ENCODE measurements around the gene CLCN1.

The CLCN1 gene

DNA sequence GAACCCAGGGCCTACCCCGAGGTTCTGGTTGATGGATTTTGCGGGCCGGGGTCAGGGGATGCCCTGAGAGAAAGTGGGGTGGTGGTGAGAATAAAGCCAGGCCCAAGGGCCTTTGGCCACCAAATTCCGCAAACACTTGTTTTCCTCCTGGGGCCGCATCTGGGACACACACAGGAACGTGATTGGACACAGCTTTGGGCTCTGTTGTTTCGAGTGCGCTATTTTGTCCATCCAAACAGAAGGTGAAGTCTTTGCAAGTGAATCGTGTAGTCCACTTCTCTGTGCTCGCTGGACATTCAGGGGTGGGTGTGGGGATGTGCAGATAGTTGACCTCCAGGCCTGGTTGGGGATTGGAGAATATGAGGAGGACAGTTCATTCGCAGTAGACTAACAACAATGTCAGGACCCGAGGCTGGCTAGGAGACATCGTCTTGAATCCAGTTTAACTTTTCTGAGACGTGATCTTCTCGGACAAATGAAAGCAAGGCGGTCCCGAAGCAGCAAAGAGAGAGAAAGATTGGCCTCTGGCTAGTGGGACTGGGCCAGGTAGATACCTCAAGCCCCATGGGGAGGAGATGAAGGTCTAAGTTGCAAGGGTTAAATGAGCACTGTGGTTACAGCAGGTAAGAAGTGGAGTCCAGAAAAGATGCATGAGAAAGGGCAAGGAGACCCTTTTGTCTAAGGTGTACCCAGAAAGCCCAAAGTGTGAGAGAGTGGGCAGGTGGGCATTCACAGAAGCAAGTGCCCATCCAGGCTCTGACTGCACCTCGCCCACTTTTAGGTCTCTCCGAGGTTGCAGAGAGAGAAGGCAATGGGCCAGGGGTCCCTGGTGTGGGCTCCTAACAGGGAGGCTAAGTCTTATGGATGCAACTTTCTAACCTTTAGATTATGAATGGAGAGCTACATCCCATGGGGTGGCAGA is 47.4 kb downstream of the CLCN1 start:
- DNase-seq (ENCODE audit: low read depth), result no peak

DNA sequence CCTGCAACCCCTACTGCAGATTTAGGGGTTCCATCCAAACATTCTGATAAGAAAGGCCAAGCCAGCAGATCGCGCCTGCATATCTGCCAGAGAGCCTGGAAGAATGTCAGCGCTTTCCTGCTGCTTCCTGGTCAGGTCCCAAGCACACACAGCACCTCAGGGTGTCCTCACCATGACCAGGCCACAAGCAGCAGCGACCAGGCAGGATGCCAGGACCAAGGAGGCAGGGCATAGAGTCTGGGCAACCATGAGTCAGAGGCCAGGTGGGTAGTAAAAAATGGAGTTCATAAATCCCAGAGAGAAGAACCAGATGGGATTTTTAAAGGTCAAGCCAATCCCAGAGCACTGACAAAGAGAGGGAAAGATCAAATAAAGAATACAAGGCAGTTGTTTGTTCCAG is 52.1 kb downstream of the CLCN1 start:
- no peak for DNase-seq (ENCODE audit: low read depth)

DNA sequence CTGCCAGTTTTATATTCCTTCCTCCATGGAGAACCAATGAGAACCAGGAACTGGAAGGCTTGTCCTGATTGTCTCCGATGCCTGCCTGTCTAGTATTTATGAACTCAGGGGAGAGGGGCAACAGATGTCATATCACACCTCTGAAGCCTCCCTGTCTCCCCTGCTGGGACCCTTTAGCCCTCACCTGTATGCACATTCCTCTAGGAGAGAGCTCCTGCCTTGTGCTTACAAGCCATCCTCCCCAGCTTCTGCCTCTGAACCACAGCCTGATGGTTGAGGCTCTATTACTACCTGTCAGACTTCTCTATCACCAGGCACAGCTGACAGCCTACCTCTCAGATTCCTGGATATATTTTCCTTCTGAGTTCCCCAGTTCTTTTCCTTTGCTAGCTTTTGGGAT is 52.5 kb downstream of the CLCN1 start:
- DNase-seq (ENCODE audit: low read depth), result no peak

DNA sequence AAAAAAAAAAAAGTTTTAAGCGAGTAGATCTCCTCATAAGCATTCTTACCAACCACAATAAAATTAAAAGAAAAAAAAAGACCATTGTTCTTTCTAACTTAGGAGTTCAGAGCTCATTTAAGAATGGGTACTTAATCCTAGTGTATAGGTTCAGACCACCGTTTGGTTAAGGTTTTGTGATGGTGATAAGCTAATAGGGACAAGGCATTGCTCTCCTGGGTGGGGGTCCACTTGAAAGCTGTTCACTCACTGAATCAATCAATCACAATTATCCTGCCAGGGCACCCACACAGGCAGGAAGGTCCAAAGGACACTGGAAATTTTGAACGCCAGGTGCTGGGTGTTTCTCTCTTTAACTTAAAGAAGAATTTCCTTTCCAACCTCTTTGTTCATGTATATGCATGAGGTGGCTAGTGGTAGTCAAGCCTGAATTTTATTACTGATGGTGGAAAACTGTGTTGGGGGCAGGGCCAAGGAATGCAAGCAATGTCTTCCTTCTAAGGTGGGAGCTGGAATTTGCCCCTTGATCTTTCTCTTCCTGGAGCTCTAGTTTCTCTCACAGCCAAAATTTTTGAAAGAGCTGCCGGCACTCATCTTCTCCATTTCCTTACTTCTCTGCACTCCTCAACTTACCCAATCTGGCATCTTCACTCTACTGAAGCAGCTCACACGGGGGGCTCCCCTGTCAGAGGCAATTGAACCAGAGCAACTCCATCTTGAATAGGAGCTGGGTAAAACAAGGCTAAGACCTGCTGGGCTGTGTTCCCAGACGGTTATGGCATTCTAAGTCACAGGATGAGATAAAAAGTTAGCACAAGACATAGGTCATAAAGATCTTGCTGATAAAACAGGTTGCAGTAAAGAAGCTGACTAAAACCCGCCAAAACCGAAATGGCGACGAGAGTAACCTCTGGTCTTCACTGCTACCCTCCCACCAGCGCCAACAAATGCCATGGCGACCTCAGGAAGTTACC is 54.1 kb downstream of the CLCN1 start:
- no peak for DNase-seq (ENCODE audit: low read depth)

DNA sequence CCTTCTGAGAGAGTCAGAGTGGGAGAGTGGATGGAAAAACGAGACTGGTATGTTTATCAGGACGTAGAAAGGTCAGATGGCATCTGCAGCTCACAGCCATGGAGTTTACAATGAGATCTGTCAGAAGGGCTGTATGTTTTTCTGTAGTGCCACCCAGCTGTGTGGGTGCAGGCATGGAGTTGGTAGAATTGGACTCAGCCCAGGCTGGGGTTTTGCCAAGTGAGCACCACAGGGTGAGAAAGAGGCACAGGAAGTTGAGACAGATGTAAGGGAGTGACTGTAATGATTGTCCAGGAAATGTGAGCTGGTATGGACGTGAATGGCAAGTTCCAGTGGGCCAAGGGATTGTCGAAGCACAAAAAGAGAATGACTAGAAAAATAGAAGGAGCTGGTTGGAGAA is 56.2 kb downstream of the CLCN1 start:
- DNase-seq (ENCODE audit: low read depth), result no peak

DNA sequence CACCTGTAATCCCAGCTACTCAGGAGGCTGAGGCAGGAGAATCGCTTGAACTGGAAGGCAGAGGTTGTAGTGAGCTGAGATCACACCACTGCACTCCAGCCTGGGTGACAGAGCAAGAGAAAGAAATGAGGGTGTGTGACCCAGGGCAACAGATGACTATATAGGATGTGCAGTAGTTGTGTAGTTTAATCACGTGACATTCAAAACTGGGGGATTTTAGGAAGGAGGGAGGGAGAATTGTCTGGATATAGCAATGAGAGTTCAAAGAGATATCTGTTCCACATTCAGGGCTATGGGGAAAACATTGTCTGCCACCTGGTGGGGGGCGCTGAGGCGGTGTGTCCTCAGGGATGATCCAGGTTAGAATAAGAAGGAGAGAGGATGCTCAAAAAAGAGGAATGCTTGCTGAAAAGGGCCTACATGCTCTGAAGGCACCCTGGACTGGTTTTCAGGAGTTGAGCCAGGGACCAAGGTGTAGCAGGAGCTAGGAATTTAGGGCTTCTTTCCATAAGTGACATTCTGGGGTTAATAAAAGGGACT is 57.4 kb downstream of the CLCN1 start:
- DNase-seq (ENCODE audit: low read depth), result no peak

DNA sequence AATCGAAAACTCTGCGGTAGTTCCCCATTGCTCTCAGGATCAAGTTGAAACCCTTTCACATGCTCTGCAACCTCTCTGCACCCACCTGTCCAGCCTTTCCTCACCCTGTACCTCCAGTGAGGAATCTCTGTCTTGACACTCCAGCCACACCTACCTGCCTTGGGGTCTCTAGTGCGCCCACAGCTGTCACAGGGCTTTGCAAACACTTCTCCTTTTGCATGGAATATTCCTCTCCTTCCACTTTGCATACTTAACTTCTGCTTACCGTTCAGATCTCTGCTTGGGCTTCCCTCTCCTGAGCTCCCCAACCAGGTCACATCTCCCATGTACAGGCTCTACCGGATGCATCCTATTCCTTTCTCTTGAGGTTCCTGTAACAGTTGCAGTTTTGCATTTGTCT is 58.6 kb downstream of the CLCN1 start:
- DNase-seq (ENCODE audit: low read depth), result no peak

DNA sequence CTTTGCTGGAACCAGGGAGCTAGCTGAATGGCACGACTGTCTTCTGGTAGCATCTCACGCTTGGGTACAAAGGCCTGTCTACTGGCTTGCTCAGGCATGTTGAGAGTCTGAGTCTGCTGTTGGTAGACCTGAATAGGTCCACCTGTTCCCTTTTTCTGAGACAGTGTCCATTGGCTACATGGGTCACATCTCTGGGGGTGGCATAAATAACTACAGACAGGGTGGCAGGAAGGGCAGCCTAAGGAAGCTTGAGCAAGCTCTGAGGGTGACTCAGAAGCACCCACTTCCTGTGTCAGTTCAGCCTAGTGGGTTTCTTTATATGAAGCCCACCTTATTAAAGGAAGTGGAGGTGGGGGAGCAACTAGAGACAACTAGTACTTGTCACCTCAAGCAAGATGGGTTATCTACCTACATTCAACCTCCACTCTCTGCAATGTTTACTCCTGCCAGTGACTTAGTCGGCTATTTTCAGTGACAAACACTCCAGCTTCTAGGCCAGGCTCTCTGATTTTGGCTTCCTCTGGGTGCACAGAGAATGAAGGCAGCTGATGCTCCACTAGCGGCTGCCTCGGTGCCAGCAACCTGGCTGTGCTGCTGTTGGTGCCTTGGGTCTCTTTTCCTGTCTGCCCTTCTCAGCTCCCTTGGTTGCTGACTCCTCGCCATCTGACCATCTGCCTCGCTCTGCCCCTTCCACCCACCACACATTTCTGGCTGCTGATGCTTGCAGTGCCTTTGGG is 59.6 kb downstream of the CLCN1 start:
- peak; percentile 35 for DNase-seq (ENCODE audit: low read depth)

DNA sequence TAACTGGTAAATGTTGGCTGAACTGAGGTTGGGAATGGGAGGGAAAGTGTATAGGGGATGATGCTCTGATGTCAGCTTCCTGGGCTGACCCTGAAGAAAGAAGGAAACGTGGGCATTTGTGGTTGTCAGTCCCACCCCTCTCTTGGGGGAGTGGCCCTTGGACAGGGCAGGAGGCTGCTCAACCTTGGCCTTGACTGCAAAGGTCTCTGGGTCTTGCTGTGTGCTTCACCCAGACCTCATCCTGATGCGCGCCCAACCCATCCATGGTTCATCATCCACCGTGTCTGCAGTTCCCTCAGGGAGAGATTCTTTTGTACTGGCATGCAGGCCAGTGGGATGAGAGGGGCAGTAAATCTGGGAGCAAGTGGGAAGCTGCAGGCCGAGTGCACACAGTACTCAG is 60.5 kb downstream of the CLCN1 start:
- no peak for DNase-seq (ENCODE audit: low read depth)

DNA sequence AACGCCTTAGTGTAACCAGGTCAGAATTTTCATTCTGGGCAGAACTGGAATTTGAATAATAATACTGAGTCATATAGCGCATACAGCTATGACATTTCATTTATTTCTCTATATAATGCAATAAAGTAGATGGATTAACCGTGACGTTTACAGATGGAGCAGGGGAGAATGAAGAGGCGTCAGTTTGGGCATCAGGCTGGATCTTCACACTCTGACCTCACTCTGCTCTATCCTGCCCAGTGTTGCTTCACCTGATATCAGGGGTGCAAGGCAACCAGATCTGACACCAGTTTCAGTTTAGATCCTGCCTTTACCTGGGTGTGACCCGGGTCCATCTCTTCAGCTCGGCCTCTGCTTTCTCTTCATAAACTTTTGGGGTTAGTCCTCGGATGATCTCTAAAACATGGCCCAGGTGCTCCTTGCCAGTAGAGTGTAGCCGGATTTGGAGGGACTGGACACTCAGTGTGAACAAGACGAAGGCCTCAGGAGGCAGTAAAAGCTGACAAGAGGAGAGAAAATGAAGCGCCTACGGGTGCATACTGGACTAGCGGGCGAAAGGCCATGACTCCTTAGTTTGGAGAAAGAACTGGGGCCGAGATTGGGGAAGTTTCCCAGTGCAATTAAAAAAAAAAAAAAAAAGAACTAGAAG is 63.8 kb downstream of the CLCN1 start:
- DNase-seq (ENCODE audit: low read depth), result no peak

DNA sequence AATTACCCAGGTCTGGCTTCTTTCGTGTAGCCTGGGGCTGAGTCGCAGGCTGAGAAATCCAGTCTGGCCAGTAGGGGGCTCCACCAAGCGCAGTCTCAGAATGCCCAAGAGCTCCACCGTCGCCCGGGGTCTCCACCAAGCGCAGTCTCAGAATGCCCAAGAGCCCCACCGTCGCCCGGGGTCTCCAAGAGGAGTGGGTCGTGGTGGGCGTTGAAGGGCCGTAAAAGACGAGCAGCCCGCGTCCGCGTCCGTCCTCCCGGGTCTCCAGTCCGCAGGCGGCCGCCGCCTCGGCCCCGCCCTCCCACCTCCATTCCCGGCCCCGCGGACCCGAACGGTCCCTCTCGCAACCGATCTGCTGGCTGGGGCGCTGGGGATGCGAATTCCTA is 64.3 kb downstream of the CLCN1 start:
- peak; percentile 77 for DNase-seq (ENCODE audit: low read depth)

DNA sequence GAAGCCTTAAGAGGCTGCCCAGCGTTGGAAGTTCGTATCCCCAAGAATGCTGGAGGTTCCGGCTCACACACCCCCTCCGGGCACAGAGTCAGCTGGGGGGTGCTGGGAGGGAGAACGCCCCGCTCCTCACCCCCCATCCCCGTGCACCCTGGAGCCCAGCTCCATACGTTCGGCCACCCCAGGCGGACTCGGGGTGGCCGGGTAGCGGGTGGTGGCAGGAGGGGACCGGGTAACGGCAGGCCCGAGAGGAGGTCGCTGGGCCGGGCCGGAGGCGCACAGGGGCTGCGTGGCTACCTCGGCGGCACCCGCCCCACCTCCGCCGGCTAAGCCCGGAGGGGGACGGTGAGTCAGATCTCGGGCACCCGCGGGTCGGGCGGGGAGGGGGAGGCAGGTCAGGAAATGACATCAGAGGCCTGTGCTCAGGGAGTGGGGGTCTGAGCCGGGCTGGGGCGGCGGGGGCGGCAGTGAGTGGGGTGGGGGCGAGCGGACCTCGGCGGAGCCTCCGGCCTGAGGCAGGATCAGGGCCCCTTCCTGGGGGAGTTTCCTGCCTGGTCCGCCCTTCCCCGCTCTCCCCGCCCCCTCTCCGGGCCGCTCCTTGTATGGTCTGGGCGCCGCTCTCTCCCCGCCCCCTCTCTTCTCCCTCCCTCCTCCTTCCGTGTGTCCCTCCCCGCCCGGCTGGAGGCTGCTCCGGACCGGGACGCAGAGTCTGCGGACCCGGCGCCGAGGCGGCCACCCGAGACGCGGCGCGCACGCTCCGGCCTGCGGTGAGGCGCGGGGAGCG is 64.9 kb downstream of the CLCN1 start, which contains the start of gene ZYX:
TSS of gene ZYX (plus strand) at position 700 of the 781 bp plus-strand sequence. CDS start 227 bp downstream, outside the sequence.
- DNase-seq (ENCODE audit: low read depth), result peak; percentile 85

DNA sequence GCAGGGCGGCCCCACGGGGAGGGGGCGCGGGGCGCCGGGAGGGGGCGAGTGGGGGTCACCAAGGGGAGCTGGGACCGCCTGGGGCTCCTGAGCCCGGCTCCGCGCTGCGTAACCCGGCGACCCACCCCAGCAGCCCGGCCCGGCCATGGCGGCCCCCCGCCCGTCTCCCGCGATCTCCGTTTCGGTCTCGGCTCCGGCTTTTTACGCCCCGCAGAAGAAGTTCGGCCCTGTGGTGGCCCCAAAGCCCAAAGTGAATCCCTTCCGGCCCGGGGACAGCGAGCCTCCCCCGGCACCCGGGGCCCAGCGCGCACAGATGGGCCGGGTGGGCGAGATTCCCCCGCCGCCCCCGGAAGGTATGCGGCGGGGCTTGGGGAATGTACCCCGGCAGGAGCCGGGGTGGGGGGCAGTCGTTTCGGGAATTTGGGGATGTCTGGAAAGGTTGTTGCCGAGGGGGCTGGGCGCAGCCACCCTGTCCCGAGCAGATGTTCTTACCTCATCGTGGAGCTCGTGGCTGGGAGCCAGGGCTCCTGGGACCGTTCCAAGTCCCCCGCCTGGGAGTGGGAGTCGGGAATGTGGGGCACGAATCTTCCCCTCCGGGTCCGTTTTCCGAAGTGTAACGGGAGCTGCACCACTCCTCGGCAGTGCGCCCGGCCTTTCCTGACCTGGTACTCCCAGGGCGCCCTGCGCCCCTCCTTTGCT is 65.7 kb downstream of the CLCN1 start:
- DNase-seq (ENCODE audit: low read depth), result no peak

DNA sequence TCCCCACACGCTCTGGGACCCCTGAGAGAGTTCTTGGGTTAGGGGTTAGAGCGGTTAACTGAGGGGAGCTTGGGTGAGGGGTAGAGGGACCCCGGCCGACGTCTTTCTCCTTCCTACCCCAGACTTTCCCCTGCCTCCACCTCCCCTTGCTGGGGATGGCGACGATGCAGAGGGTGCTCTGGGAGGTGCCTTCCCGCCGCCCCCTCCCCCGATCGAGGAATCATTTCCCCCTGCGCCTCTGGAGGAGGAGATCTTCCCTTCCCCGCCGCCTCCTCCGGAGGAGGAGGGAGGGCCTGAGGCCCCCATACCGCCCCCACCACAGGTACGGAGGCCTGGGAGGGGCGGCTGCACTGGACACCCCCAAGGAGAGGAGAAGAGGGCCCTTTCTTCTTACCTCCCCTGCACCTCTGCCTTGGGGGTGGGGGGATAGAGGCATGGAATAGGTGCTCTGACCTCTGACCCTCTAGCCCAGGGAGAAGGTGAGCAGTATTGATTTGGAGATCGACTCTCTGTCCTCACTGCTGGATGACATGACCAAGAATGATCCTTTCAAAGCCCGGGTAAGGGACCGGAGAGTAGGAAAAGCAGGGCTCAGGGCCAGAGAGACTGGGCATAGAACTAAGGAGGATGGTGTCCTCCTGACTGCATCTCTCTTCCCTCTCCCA is 66.3 kb downstream of the CLCN1 start:
- DNase-seq (ENCODE audit: low read depth), result no peak

DNA sequence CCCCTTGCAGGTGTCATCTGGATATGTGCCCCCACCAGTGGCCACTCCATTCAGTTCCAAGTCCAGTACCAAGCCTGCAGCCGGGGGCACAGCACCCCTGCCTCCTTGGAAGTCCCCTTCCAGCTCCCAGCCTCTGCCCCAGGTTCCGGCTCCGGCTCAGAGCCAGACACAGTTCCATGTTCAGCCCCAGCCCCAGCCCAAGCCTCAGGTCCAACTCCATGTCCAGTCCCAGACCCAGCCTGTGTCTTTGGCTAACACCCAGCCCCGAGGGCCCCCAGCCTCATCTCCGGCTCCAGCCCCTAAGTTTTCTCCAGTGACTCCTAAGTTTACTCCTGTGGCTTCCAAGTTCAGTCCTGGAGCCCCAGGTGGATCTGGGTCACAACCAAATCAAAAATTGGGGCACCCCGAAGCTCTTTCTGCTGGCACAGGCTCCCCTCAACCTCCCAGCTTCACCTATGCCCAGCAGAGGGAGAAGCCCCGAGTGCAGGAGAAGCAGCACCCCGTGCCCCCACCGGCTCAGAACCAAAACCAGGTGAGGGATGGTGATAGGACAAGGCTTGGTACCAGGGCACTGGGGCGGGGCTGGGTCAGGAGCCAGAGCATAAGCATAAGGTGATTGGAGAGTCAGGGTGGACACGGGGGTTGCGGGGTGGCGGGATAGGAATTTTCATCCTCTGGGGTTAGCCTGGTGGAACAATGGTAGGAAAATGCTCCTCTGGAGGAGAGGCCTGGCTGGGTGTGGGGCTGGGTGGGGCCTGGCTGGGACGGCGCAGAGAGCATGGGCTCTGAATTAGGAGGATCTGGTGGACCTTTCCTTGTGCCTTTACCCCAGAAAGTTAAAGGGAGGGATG is 67.1 kb downstream of the CLCN1 start:
- no peak for DNase-seq (ENCODE audit: low read depth)

DNA sequence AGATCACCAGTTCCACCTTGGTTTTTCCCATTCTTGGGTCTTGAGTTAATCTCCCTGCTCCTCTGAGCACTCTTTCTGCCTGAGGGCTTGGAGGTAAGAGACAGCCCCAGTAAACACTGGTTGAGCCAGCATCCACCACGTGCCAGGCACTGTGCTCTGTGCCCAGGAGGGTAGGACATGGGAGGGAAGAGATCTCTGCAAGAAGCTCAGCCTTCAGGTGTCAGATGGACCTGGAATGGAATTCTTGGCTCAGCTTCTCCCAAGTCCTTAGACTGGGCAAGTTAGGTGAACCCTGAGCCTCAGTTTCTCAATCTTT is 67.7 kb downstream of the CLCN1 start:
- DNase-seq (ENCODE audit: low read depth), result no peak

DNA sequence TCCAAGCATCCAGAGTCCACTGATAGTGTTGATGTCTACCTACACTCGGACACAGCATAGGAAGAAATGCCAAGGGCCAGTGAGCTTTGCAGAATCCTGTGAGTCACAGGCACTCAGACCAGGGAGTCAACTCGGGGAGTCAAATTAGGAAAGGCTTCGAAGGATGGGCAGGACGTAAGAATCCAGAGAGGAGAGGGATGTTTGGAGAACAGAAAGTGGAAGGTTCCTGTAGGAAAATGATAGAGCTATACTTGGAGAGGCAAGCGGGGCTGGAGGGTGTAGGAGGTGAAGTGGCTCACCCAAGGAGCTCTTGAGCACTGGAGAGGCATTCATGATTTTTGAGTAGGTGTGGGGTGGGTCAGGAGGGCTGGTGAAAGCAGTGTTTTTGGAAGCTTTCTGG is 68.2 kb downstream of the CLCN1 start:
- no peak for DNase-seq (ENCODE audit: low read depth)

All from stimulated activated CD4-positive, alpha-beta T cell treated with anti-CD3 and anti-CD28 coated beads, Interleukin-2, amount 100 ng/mL, for 4 hours (primary cell).